Body of pancreas (tissue), 4 donors: Measurements from ENCODE around the gene OTUD5. TPM values are rescaled to one million over a fixed set of nuclear protein-coding genes. Genes with fewer than 3 reads are reported as not detected.

ENCODE experiments used
- ATAC-seq: fragments of 150-250 bp; one replicate; pipeline ENCODE4 v1.9.1; 2016
- DNase-seq, 4 donors: peaks; one replicate each; pipeline ENCODE4 v3.0.0-alpha.2; 2019
- H3K27ac ChIP-seq, 4 donors: fragments of 200-600 bp; sonication (generic); 1 replicate in 3 of 4; 2 replicates in 1 of 4; pipeline versions ENCODE4 v1.5.1 to v1.6.1; 2016 to 2019; ENCODE audit warnings: mild to moderate bottlenecking in 1 of 4, mixed read lengths in 1 of 4, moderate library complexity in 1 of 4
- H3K27me3 ChIP-seq, 2 donors: fragments of 200-600 bp; sonication (generic); one replicate each; pipeline ENCODE4 v1.6.0; 2016; ENCODE audit warnings: mild to moderate bottlenecking in 1 of 2
- H3K36me3 ChIP-seq, 2 donors: fragments of 200-600 bp; sonication (generic); replicated peaks in 1 of 2; 2 replicates each; pipeline ENCODE4 v1.5.1; 2016; ENCODE audit warnings: low read depth in 2 of 2; ENCODE audit not compliant: insufficient read depth in 1 of 2
- H3K4me1 ChIP-seq: fragments of 200-600 bp; sonication (generic); one replicate; pipeline ENCODE4 v1.6.0; 2016
- H3K4me3 ChIP-seq, 2 donors: fragments of 200-600 bp; sonication (generic); 1 replicate in 1 of 2; 2 replicates in 1 of 2; pipeline ENCODE4 v1.5.1; 2016 to 2019
- H3K9me3 ChIP-seq, 3 donors: fragments of 200-600 bp; sonication (generic); 1 replicate in 2 of 3; 2 replicates in 1 of 3; pipeline ENCODE4 v1.5.1; 2016
- POLR2A ChIP-seq, 3 donors: fragments of 450-650 bp; IDR thresholded peaks; one replicate each; pipeline ENCODE4 v1.6.1; 2016; ENCODE audit warnings: antibody characterized with exemption in 3 of 3, mild to moderate bottlenecking in 2 of 3
- whole genome bisulfite sequencing, 2 donors: methylation state at CpG; one replicate each; pipeline ENCODE4 v1.1.5; 2017; 5-methylcytosine and 5-hydroxymethylcytosine counted together
- intact Hi-C: fragments of 100-400 bp; cut with DNase I; formaldehyde crosslinking; loops from one replicate; pipeline ENCODE4 v1.15.1; 2023
- total RNA-seq, 2 donors: library from RNA; depleted of rRNA; stranded (reverse); fragments of >200 nt; gene quantifications; one replicate each; pipeline ENCODE4 v1.1.0, GENCODE V29; 2016
- TF ChIP-seq, protein P1 (sequence below), 7 experiments: fragments of 450-650 bp in 4 of 7; fragments of 200-600 bp in 3 of 7; sonication (generic) in 3 of 7; IDR thresholded peaks; one replicate each; pipeline ENCODE4 v1.5.1; 2016 to 2019; ENCODE audit warnings: antibody characterized with exemption in 7 of 7

The OTUD5 gene
- total RNA-seq, 2 donors from 2014 or later, result 23.6 to 40.2 TPM

DNA sequence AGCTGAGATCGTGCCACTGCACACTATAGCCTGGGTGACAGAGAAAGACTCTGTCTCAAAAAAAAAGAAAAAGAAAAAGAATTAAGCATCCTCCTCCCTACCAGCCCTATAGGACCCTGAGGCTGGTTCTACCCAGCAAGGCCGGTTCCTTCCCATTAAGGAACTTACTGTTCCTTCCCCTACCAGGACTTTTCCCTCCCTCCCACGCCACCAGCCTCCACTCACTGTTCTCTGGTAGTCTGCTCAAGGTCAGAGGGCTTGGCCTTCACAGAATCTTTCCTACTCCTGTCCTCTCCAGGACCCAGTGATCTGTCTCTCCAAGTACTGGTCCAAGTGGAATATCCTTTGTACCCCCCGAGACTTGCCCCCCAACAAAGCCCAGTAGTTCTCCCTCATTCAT is 43.2 kb upstream of the OTUD5 start:
- no peak overlapping the region for H3K27ac ChIP-seq
- no peaks in the 10 kb centered on the region for H3K9me3 ChIP-seq
- H3K27me3 ChIP-seq, result no peaks in the 10 kb centered on the region
- intact Hi-C loops, result no loop called here
- ATAC-seq (no peak), DNase-seq (no peak)
- no peak overlapping the region for H3K4me3 ChIP-seq
- TF ChIP-seq, protein P1, sequence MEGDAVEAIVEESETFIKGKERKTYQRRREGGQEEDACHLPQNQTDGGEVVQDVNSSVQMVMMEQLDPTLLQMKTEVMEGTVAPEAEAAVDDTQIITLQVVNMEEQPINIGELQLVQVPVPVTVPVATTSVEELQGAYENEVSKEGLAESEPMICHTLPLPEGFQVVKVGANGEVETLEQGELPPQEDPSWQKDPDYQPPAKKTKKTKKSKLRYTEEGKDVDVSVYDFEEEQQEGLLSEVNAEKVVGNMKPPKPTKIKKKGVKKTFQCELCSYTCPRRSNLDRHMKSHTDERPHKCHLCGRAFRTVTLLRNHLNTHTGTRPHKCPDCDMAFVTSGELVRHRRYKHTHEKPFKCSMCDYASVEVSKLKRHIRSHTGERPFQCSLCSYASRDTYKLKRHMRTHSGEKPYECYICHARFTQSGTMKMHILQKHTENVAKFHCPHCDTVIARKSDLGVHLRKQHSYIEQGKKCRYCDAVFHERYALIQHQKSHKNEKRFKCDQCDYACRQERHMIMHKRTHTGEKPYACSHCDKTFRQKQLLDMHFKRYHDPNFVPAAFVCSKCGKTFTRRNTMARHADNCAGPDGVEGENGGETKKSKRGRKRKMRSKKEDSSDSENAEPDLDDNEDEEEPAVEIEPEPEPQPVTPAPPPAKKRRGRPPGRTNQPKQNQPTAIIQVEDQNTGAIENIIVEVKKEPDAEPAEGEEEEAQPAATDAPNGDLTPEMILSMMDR (IDR thresholded peaks at IDR 0.05), result no peak
- no peak for TF ChIP-seq POLR2A (IDR thresholded peaks at IDR 0.05)
- H3K36me3 ChIP-seq, result no peaks in the 10 kb centered on the region
- peaks cover 10% of the 10 kb centered on the region for H3K4me1 ChIP-seq
- WGBS, 2 donors, result 75 to 90% methylated on average over 3 to 4 of the region's 4 CpGs

DNA sequence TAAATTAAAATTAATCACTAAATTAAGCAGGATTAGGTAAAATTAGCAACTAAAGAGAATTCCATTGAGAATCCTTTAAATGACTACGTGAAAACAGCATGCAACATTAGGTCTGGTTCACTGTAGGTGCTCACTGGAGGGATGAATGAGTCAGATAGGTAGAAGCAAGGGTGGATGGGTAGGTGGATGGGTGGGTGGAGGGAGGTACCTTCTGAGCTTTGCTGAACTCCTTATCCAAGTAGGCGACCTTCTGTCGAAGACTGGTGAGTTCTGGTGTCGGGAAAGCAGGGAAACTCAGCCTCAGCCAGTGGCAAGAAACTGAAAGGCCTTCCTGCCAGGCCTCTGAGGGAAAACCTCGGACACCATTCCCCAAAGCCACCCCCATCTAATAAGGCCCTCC is 41.6 kb upstream of the OTUD5 start:
- intact Hi-C loops, result no loop called here
- TF ChIP-seq, protein P1 (IDR thresholded peaks at IDR 0.05), result no peak
- no peak for TF ChIP-seq POLR2A (IDR thresholded peaks at IDR 0.05)
- Histone ChIP-seq H3K27me3 (no peaks in the 10 kb centered on the region), H3K36me3 (no peaks in the 10 kb centered on the region), H3K4me1 (peaks cover 10% of the 10 kb centered on the region), H3K4me3 (no peak overlapping the region), H3K9me3 (no peaks in the 10 kb centered on the region), H3K27ac (no peak overlapping the region)
- WGBS, 2 donors, result 93 to 98% methylated on average over 4 to 5 of the region's 5 CpGs
- DNase-seq (no peak), ATAC-seq (no peak)

DNA sequence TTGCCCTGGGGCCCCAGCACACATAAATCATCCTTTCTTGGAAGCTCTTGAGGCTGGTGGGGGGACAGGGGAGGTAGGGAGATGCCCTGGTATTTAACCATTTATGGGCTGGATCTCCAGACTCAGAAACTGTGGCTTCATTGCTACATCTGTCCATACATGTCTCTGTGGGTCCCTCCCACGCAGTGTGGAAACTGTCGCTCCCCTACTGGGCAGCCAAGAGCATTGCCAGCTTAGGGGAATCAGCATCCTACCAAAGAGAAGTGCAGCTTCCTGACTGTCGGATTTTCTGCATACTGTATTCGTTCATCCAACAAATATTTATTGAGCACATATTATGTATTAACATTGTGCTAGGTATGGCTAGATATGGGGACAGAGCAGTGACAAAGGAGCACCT is 41.0 kb upstream of the OTUD5 start:
- Histone ChIP-seq H3K27me3 (no peaks in the 10 kb centered on the region), H3K4me3 (no peak overlapping the region), H3K4me1 (peaks cover 10% of the 10 kb centered on the region), H3K36me3 (no peaks in the 10 kb centered on the region), H3K9me3 (no peaks in the 10 kb centered on the region), H3K27ac (no peak overlapping the region)
- intact Hi-C loops, result no loop called here
- TF ChIP-seq POLR2A (IDR thresholded peaks at IDR 0.05), result no peak
- TF ChIP-seq, protein P1 (IDR thresholded peaks at IDR 0.05), result no peak
- 93 to 94% methylated on average over 2 to 4 of the region's 4 CpGs for WGBS, 2 donors
- ATAC-seq, result no peak
- no peak for DNase-seq

DNA sequence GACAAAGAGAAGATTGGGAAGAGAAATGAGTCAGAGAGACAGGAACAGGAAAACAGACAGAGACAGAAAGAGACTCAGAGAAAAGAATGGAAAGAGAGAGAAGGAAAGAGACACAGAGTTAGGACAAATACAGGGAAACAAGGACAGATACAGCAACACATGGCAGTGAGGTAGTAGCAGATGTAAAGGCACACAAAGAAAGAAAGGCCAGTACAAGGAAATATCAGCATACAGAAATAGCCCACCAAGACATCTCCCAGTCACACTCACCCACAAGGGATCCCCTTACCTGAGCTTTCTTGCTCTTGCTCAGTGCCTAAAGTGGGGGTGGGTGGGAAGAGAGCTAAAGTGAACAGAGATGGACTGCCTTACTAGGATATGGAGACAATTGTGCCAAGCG is 40.5 kb upstream of the OTUD5 start:
- Histone ChIP-seq H3K27me3 (no peaks in the 10 kb centered on the region), H3K9me3 (no peaks in the 10 kb centered on the region), H3K36me3 (peaks cover 0 to 2% of the 10 kb centered on the region in 2 donors), H3K27ac (no peak overlapping the region), H3K4me3 (no peak overlapping the region), H3K4me1 (peaks cover 10% of the 10 kb centered on the region)
- ATAC-seq, result no peak
- WGBS, 2 donors, result 83% methylated on average over 1 of the region's 1 CpG
- intact Hi-C loops, result no loop called here
- no peak for TF ChIP-seq POLR2A (IDR thresholded peaks at IDR 0.05)
- TF ChIP-seq, protein P1 (IDR thresholded peaks at IDR 0.05), result no peak
- no peak for DNase-seq

DNA sequence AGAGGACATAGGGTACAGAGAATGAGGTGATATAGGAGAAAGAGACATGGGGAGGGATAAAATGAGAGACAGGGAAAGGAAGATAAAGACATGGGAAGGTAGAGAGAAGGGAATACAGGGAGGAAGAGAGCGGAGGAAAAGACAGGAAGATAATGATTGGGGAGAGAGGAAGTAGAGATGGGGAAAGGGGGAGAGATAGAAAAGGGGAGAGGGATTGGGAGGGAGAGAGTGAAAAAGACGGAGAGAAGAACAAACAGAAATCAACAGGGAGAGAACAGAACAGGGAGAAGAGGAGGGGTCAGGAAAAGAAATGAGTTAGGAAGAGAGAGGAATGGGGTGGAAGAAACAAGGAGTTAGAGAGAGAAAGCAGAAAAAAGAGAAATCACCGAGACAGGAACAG is 40.0 kb upstream of the OTUD5 start:
- ATAC-seq (no peak), DNase-seq (no peak)
- WGBS, 2 donors, result 92 to 98% methylated on average over 2 to 3 of the region's 3 CpGs
- H3K4me3 ChIP-seq, result no peak overlapping the region
- H3K27me3 ChIP-seq, result no peaks in the 10 kb centered on the region
- H3K4me1 ChIP-seq, result peaks cover 10% of the 10 kb centered on the region
- no peak for TF ChIP-seq POLR2A (IDR thresholded peaks at IDR 0.05)
- TF ChIP-seq, protein P1 (IDR thresholded peaks at IDR 0.05), result no peak
- H3K36me3 ChIP-seq, result peaks cover 0 to 2% of the 10 kb centered on the region in 2 donors
- H3K27ac ChIP-seq, result no peak overlapping the region
- H3K9me3 ChIP-seq, result no peaks in the 10 kb centered on the region
- intact Hi-C loops, result no loop called here
